GM21515 (cell line): ENCODE measurements around the gene GJA1.

Experiments
- ATAC-seq: cut with Tn5 transposase; IDR thresholded peaks from one replicate; pipeline ENCODE4 v1.9.1; 2021; ENCODE audit not compliant: unreplicated experiment

Gene GJA1

DNA sequence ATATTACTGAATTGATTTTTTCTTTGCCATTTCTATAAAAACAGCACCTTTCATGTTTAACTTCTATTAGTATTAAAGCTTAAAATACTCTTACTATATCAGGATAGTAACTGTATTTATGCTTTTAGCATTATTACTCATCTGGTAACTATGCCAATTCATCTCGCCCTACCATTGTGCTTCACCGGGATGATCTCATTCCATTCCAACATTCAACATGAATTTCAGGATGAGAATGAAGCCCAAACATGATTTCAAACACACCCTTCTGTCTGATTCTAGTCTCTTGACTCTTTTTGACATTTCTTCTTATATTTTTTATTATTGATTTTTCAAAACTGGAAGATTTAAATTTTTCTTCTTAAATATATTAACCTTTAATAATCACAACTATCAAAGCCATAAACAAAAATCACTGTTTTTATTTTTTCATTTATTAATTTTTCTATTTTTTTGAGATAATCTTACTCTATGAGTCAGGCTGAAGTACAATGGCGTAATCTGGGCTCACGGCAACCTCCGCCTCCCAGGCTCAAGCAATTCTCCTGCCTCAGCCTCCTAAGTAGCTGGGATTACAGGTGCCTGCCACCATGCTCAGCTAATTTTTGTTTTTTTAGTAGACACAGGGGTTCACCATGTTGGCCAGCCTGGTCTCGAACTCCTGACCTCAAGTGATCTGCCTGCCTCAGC, 46.7 kb downstream of the GJA1 start:
- no peak for ATAC-seq

DNA sequence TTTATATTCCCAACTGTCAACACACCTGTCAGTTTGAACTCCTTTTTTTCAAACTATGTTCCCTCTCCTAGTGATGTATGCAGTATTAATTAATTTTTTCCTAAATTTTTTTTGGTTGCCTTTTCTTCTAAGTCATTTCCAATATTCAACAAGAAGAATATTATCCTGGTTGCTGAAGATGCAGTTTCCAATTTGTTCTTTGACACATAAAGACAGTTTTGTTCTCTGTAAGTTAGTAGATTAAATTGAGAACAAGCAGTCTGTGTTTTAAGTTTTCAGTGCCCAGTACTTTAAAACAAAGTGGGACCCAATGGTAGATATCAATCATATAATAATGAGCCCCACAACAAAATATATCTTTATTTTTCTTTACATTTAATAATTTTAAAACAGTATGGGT, 47.3 kb downstream of the GJA1 start:
- no peak for ATAC-seq

DNA sequence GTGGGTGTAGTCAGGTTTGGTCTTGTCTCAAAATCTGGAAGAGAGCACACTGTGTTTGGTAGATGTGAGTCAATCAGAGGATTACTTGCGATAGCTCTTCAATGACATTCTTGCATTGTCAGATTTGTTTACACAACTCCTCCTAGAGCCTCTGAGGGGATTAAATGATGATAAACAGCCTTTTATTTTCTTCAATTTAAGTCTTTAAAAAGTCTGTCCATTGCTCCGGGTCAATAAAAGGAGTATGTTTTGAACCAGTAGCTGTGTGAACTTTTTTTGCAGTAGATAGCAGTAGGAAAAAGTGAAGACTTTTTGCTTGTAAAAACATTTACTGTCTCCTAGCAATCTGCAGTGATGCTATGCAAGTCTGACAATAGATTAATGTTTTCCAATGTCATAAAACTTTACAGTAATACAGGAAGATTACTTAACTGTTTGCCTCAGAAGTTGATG, 49.9 kb downstream of the GJA1 start:
- ATAC-seq, result no peak

DNA sequence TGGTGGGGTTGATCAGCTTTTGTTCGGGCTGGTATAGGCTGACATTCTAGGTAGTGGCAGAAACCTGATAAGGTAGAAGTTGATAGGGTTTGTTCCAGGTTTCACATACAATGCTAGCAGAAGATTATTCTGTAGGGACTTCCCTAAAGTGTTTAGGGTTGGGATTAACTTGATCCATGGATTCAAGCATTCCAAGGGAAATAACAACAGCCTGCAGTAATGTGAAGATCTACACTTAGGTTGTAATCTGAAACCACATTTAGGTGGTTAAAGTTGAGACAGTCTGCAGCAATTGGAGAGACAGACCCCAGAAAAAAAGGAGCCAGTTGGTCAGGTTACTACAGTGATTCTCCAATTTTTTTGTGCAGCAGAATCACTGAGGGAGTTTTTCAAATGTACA, 56.1 kb downstream of the GJA1 start:
- no peak for ATAC-seq

DNA sequence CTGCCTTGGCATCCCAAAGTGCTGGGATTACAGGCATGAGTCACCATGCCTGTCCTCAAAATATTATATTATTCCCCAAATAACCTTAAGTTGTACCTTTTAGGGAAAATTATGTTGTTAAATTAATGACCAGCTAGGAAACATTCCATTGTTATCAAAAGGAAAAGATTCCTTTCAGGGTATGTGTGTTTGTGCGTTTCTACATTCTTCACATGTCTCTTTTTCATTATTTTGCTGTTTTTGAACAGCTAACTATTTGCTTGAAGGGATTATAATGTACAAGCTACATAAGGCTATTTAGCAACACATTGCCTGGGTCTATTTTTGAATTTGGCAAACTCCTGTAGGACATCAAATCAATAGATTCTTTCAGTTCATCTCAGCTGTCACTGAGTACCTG, 57.1 kb downstream of the GJA1 start:
- ATAC-seq, result no peak

DNA sequence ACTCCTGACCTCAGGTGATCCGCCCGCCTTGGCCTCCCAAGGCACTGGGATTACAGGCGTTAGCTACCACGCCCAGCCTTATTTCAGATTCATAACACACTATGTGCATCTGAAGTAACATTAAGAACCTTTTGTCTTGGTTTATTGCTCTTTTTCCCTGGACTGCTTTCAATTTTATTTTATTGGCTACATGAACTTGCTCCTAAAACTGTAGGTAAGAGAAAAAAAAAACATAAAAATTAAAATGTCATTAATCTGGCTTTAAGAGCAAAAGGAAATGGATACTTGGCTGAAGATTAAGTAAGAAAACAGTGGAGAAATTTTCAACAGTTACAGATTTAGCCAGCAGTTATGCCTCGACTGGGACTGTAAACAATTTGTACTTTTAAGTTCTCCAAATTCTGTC, 62.5 kb downstream of the GJA1 start:
- ATAC-seq, result no peak

DNA sequence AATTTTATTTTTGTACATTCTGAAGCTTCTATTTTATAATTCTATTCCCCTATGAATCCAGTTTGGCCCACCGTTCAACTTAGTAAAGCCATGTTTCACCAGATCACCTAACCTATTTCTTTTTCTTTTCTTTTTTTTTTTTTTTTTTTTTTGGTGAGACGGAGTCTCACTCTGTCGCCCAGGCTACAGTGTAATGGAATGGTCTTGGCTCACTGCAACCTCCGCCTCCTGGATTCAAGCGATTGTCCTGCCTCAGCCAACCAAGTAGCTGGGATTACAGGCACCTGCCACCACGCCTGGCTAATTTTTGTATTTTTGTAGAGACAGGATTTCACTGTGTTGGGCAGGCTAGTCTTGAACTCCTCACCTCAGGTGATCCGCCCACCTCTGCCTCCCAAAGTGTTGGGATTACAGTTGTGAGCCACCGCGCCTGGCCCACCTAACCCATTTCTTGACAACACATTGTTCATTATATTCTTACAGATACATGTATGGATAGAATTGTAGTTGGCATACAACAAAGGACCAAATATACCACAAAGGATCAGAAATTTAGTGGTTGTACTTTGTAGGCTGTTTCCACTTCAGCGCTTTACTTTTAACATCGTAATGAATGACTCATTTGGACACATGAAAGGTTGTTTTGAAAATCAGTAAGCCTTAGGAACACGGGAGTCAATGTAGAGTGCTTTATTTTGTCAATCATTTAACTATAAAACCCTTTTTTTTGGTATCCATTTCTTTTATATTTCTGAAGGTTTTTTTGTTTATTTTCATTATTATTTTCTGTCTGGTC, 63.2 kb downstream of the GJA1 start:
- no peak for ATAC-seq
